Measurements from ENCODE around the gene ALG9.

ALG9 gene

GRCh38 chr11:111823629-111824028 lies 47.8 kb downstream of the ALG9 start:
- H3K27ac ChIP-seq = no peak overlapping the region
- intact Hi-C loops (cut with DNase I; ENCODE audit: low total_unique reads) = no loop called here
- no peak for DNase-seq
- no peaks in the 10 kb centered on the region for H3K9me3 ChIP-seq
- peaks cover 0 to 15% (median 7%) of the 10 kb centered on the region in 3 donors for H3K36me3 ChIP-seq
- no peak for TF ChIP-seq CTCF (IDR thresholded peaks at IDR 0.05)
- H3K4me1 ChIP-seq = peaks cover 0 to 16% (median 6%) of the 10 kb centered on the region in 4 donors
- no peak overlapping the region for H3K4me3 ChIP-seq
- H3K27me3 ChIP-seq = no peaks in the 10 kb centered on the region

GRCh38 chr11:111823131-111823530 lies 48.2 kb downstream of the ALG9 start:
- Histone ChIP-seq H3K4me3 (no peak overlapping the region), H3K4me1 (peaks cover 0 to 16% (median 6%) of the 10 kb centered on the region in 4 donors)
- TF ChIP-seq CTCF (IDR thresholded peaks at IDR 0.05) = no peak

GRCh38 chr11:111819829-111820237 lies 51.5 kb downstream of the ALG9 start:
- no peak for TF ChIP-seq CTCF (IDR thresholded peaks at IDR 0.05)
- Histone ChIP-seq H3K36me3 (peaks cover 0 to 11% (median 0%) of the 10 kb centered on the region in 3 donors), H3K4me1 (peaks cover 0 to 20% (median 7%) of the 10 kb centered on the region in 4 donors), H3K27me3 (no peaks in the 10 kb centered on the region), H3K27ac (peak overlapping the region in 1 of 2 donors; percentile 29), H3K4me3 (no peak overlapping the region), H3K9me3 (no peaks in the 10 kb centered on the region)
- DNase-seq = no peak
- intact Hi-C loops (cut with DNase I; ENCODE audit: low total_unique reads) = no loop called here

More at GRCh38 chr11:111823131-111823530, 48.2 kb downstream of the ALG9 start:
- intact Hi-C loops (cut with DNase I; ENCODE audit: low total_unique reads) = no loop called here
- H3K27me3 ChIP-seq = no peaks in the 10 kb centered on the region
- H3K27ac ChIP-seq = no peak overlapping the region
- no peaks in the 10 kb centered on the region for H3K9me3 ChIP-seq
- no peak for DNase-seq
- peaks cover 0 to 11% (median 4%) of the 10 kb centered on the region in 3 donors for H3K36me3 ChIP-seq

GRCh38 chr11:111819161-111819828 lies 52.1 kb downstream of the ALG9 start:
- Histone ChIP-seq H3K27ac (peak overlapping the region in 1 of 2 donors; percentile 29), H3K27me3 (no peaks in the 10 kb centered on the region), H3K4me1 (peaks cover 0 to 25% (median 9%) of the 10 kb centered on the region in 4 donors), H3K36me3 (peaks cover 0 to 11% (median 0%) of the 10 kb centered on the region in 3 donors), H3K9me3 (no peaks in the 10 kb centered on the region), H3K4me3 (no peak overlapping the region)
- peak in 1 of 2 donors; percentile 41 for DNase-seq
- intact Hi-C loops (cut with DNase I; ENCODE audit: low total_unique reads) = no loop called here
- no peak for TF ChIP-seq CTCF (IDR thresholded peaks at IDR 0.05)

- H3K27ac ChIP-seq = peak overlapping the region; percentile 51 to 57
- no peak for DNase-seq
- intact Hi-C loops (cut with DNase I; ENCODE audit: low total_unique reads) = no loop called here
These were observed 55.9 kb downstream of the ALG9 start for GRCh38 chr11:111815489-111815888.

More at GRCh38 chr11:111815489-111815888, 55.9 kb downstream of the ALG9 start:
- peaks cover 0 to 6% (median 0%) of the 10 kb centered on the region in 3 donors for H3K36me3 ChIP-seq
- H3K4me3 ChIP-seq = no peak overlapping the region
- H3K9me3 ChIP-seq = no peaks in the 10 kb centered on the region
- no peaks in the 10 kb centered on the region for H3K27me3 ChIP-seq
- peaks cover 0 to 31% (median 8%) of the 10 kb centered on the region in 4 donors for H3K4me1 ChIP-seq
- no peak for TF ChIP-seq CTCF (IDR thresholded peaks at IDR 0.05)

All from tibial artery (tissue), 4 donors.